Thyroid gland (tissue), 4 donors: ENCODE data around the gene DIS3L. TPM values are rescaled to one million over a fixed set of nuclear protein-coding genes. Genes with fewer than 3 reads are reported as not detected.
"Not testable (repeated sequence)": the region's sequence is repeated elsewhere in the genome, so short reads cannot be mapped to it uniquely, and the experiment has no call there.

Source experiments
- DNase-seq, 2 donors: peaks; one replicate each; pipeline ENCODE4 v3.0.0-alpha.2; 2019
- H3K27ac ChIP-seq, 3 donors: fragments of 200-600 bp; sonication (generic); 1 replicate in 2 of 3; 2 replicates in 1 of 3; pipeline ENCODE4 v1.5.1; 2016 to 2019; ENCODE audit warnings: mild to moderate bottlenecking in 1 of 3, moderate library complexity in 1 of 3
- H3K27me3 ChIP-seq: fragments of 200-600 bp; sonication (generic); one replicate; pipeline ENCODE4 v1.5.1; 2019
- H3K36me3 ChIP-seq, 2 donors: fragments of 200-600 bp; sonication (generic); one replicate each; pipeline ENCODE4 v1.5.1; 2016 to 2019
- H3K4me1 ChIP-seq, 2 donors: fragments of 200-600 bp; sonication (generic); one replicate each; pipeline ENCODE4 v1.5.1; 2017 to 2019
- H3K4me3 ChIP-seq, 3 donors: fragments of 200-600 bp; sonication (generic); replicated peaks in 1 of 3; 1 replicate in 2 of 3; 2 replicates in 1 of 3; pipeline ENCODE4 v1.5.1; 2016; ENCODE audit warnings: mild to moderate bottlenecking in 1 of 3
- H3K9me3 ChIP-seq: fragments of 200-600 bp; sonication (generic); one replicate; pipeline ENCODE4 v1.5.1; 2017
- CTCF ChIP-seq, 6 experiments: fragments of 200-600 bp in 3 of 6; fragments of 450-650 bp in 3 of 6; sonication (generic) in 3 of 6; IDR thresholded peaks; one replicate each; pipeline ENCODE4 v1.5.1; 2016 to 2019; ENCODE audit warnings: antibody characterized with exemption in 6 of 6, mild to moderate bottlenecking in 2 of 6, inconsistent platforms in 1 of 6, moderate library complexity in 1 of 6
- POLR2A ChIP-seq, 2 donors: fragments of 450-650 bp; IDR thresholded peaks; one replicate each; pipeline ENCODE4 v1.6.1; 2017; ENCODE audit warnings: antibody characterized with exemption in 2 of 2, mild to moderate bottlenecking in 2 of 2, moderate library complexity in 1 of 2
- WGBS, 2 donors: methylation state at CpG; one replicate each; pipeline ENCODE4 v1.1.5; 2017; 5-methylcytosine and 5-hydroxymethylcytosine counted together
- intact Hi-C: fragments of 100-400 bp; cut with DNase I; formaldehyde crosslinking; loops from one replicate; pipeline ENCODE4 v1.15.1; 2023
- total RNA-seq, 4 donors: library from RNA; depleted of rRNA; stranded (reverse); fragments of >200 nt; gene quantifications; one replicate each; pipeline ENCODE4 v1.2.3, GENCODE V29; 2016

Gene DIS3L
- total RNA-seq, 4 donors from 2014 or later, result 20.8 to 49.8 (median 37.8) TPM

GRCh38 chr15:66256692-66257091 lies 36.7 kb upstream of the DIS3L start:
- Histone ChIP-seq H3K4me1 (peaks cover 14 to 26% of the 10 kb centered on the region in 2 donors), H3K36me3 (no peaks in the 10 kb centered on the region), H3K4me3 (no peak overlapping the region), H3K27me3 (peaks cover 4% of the 10 kb centered on the region), H3K27ac (no peak overlapping the region), H3K9me3 (no peaks in the 10 kb centered on the region)
- TF ChIP-seq POLR2A (IDR thresholded peaks at IDR 0.05), result no peak
- TF ChIP-seq CTCF (IDR thresholded peaks at IDR 0.05), result no peak
- no peak for DNase-seq
- WGBS, 2 donors, result 82 to 85% methylated on average over 3 of the region's 3 CpGs
- intact Hi-C loops, result no loop called here

- intact Hi-C loops, result no loop called here
- Histone ChIP-seq H3K27me3 (no peaks in the 10 kb centered on the region), H3K4me3 (no peak overlapping the region), H3K9me3 (no peaks in the 10 kb centered on the region), H3K27ac (no peak overlapping the region), H3K4me1 (no peaks in the 10 kb centered on the region), H3K36me3 (no peaks in the 10 kb centered on the region)
- no peak for DNase-seq
- TF ChIP-seq POLR2A (IDR thresholded peaks at IDR 0.05) (no peak), CTCF (IDR thresholded peaks at IDR 0.05) (no peak)
- WGBS, 2 donors, result 87 to 97% methylated on average over 3 of the region's 3 CpGs
These were observed 32.3 kb upstream of the DIS3L start for GRCh38 chr15:66261056-66261455.

GRCh38 chr15:66262837-66263236 lies 30.5 kb upstream of the DIS3L start:
- intact Hi-C loops, DNase-seq, H3K4me1 ChIP-seq, H3K27me3 ChIP-seq, H3K9me3 ChIP-seq, H3K36me3 ChIP-seq, H3K27ac ChIP-seq, H3K4me3 ChIP-seq: not testable (repeated sequence)
- WGBS, 2 donors, result 96 to 100% methylated on average over 1 of the region's 1 CpG

GRCh38 chr15:66264859-66265513 lies 28.4 kb upstream of the DIS3L start:
- no peak for DNase-seq
- Histone ChIP-seq H3K9me3 (no peaks in the 10 kb centered on the region), H3K4me1 (no peaks in the 10 kb centered on the region), H3K4me3 (no peak overlapping the region), H3K27me3 (no peaks in the 10 kb centered on the region), H3K27ac (no peak overlapping the region), H3K36me3 (no peaks in the 10 kb centered on the region)
- TF ChIP-seq POLR2A (IDR thresholded peaks at IDR 0.05), result no peak
- 91 to 92% methylated on average over 17 to 20 of the region's 20 CpGs for WGBS, 2 donors
- intact Hi-C loops, result no loop called here

GRCh38 chr15:66269326-66270090 lies 23.9 kb upstream of the DIS3L start:
- intact Hi-C loops, result no loop called here
- Histone ChIP-seq H3K4me1 (no peaks in the 10 kb centered on the region), H3K9me3 (no peaks in the 10 kb centered on the region), H3K27ac (no peak overlapping the region), H3K36me3 (no peaks in the 10 kb centered on the region), H3K27me3 (no peaks in the 10 kb centered on the region), H3K4me3 (no peak overlapping the region)
- 46 to 48% methylated on average over 13 of the region's 13 CpGs for WGBS, 2 donors
- no peak for TF ChIP-seq CTCF (IDR thresholded peaks at IDR 0.05)
- TF ChIP-seq POLR2A (IDR thresholded peaks at IDR 0.05), result no peak
- DNase-seq, result no peak

- no peaks in the 10 kb centered on the region for H3K27me3 ChIP-seq
- H3K27ac ChIP-seq, result no peak overlapping the region
- H3K4me1 ChIP-seq, result no peaks in the 10 kb centered on the region
- TF ChIP-seq CTCF (IDR thresholded peaks at IDR 0.05) (no peak), POLR2A (IDR thresholded peaks at IDR 0.05) (no peak)
- no peak for DNase-seq
- intact Hi-C loops, result no loop called here
- H3K36me3 ChIP-seq, result no peaks in the 10 kb centered on the region
- H3K9me3 ChIP-seq, result no peaks in the 10 kb centered on the region
- 70 to 73% methylated on average over 6 of the region's 6 CpGs for WGBS, 2 donors
- H3K4me3 ChIP-seq, result no peak overlapping the region
These were observed 22.4 kb upstream of the DIS3L start for GRCh38 chr15:66270932-66271331.
